ENCODE data around the gene IRF2.

DNA sequence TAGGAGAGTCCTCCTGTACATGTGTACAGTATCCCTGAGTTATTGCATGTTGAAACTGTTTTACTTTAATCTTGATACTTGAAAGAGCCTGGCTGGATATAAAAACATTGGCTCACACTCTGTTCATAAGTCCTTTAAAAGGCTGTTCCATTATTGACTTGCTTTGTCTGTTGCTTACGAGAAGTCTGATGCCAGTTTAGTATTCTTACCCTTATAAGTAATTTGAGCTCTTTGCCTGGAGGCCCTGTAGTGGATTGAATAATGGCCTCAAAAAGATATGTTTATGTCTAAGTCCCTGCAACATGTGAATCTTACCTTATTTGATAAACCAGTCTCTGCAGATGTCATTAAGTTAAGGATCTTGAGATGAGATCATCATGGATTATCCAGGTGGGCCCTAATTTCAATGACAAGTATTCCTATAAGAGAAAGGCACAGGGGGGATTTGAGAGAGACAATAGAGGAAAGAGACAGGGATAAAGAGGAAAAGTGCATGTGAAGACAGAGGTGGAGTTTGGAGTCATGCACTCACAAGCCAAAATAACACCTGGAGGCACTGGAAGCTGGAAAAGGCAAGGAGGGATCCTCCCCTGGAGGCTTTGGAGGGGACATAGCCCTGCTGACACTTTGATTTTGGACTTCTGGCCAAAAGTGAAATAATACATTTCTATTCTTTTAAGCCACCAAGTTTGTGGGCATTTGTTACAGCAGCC lies 98.1 kb downstream of the IRF2 start:
- TF ChIP-seq POLR2A (IDR thresholded peaks at IDR 0.05): no peak
- TF ChIP-seq, protein P1, sequence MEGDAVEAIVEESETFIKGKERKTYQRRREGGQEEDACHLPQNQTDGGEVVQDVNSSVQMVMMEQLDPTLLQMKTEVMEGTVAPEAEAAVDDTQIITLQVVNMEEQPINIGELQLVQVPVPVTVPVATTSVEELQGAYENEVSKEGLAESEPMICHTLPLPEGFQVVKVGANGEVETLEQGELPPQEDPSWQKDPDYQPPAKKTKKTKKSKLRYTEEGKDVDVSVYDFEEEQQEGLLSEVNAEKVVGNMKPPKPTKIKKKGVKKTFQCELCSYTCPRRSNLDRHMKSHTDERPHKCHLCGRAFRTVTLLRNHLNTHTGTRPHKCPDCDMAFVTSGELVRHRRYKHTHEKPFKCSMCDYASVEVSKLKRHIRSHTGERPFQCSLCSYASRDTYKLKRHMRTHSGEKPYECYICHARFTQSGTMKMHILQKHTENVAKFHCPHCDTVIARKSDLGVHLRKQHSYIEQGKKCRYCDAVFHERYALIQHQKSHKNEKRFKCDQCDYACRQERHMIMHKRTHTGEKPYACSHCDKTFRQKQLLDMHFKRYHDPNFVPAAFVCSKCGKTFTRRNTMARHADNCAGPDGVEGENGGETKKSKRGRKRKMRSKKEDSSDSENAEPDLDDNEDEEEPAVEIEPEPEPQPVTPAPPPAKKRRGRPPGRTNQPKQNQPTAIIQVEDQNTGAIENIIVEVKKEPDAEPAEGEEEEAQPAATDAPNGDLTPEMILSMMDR (IDR thresholded peaks at IDR 0.05): no peak

Measured in suprapubic skin (tissue), 3 donors.